Natural killer cell (primary cell): ENCODE measurements around the gene SF3B3. TPM values are rescaled to one million over a fixed set of nuclear protein-coding genes. Genes with fewer than 3 reads are reported as not detected.

Source experiments
- ATAC-seq, 3 donors: fragments of 150-1000 bp in 2 of 3; fragments of 200-7000 bp in 1 of 3; cut with Tn5 transposase; 1 replicate in 1 of 3; 2 replicates in 2 of 3; pipeline ENCODE4 v1.10.0; 2021; ENCODE audit warnings: mild to moderate bottlenecking in 2 of 3, moderate library complexity in 2 of 3
- DNase-seq, 2 donors: peaks; one replicate each; pipeline versions ENCODE4 v3.0.0 to v3.0.0-alpha.2; 2013 to 2021; ENCODE audit warnings: mixed read lengths in 1 of 2
- H3K27ac ChIP-seq: one replicate; pipeline ENCODE4 v1.5.1; 2013; ENCODE audit warnings: mild to moderate bottlenecking, low read length
- H3K27me3 ChIP-seq: one replicate; pipeline ENCODE4 v1.6.1; 2013; ENCODE audit warnings: low read length; ENCODE audit not compliant: control insufficient read depth, insufficient read depth
- H3K36me3 ChIP-seq: one replicate; pipeline ENCODE4 v1.6.1; 2013; ENCODE audit warnings: low read length; ENCODE audit not compliant: control insufficient read depth, insufficient read depth
- H3K4me1 ChIP-seq: one replicate; pipeline ENCODE4 v1.6.1; 2013; ENCODE audit warnings: low read length; ENCODE audit not compliant: control insufficient read depth, insufficient read depth
- H3K4me3 ChIP-seq: one replicate; pipeline ENCODE4 v1.5.1; 2013; ENCODE audit warnings: low read length
- H3K9me3 ChIP-seq: one replicate; pipeline ENCODE4 v1.6.1; 2013; ENCODE audit warnings: low read length; ENCODE audit not compliant: control insufficient read depth, insufficient read depth
- H3K27ac Mint-ChIP-seq, 2 donors: one replicate each; pipeline ENCODE4 v1.8.0; 2022; ENCODE audit warnings: mild to moderate bottlenecking in 2 of 2, mixed read lengths in 2 of 2, moderate library complexity in 1 of 2
- H3K27me3 Mint-ChIP-seq, 2 donors: one replicate each; pipeline ENCODE4 v1.8.0; 2022; ENCODE audit warnings: low read depth in 2 of 2, mixed read lengths in 2 of 2
- H3K36me3 Mint-ChIP-seq: one replicate; pipeline ENCODE4 v1.8.0; 2022; ENCODE audit warnings: mixed read lengths
- H3K4me1 Mint-ChIP-seq, 2 donors: one replicate each; pipeline ENCODE4 v1.8.0; 2022; ENCODE audit warnings: mixed read lengths in 2 of 2
- H3K4me3 Mint-ChIP-seq: one replicate; pipeline ENCODE4 v1.8.0; 2022; ENCODE audit warnings: mild to moderate bottlenecking, moderate library complexity, mixed read lengths
- H3K9me3 Mint-ChIP-seq, 2 donors: one replicate each; pipeline ENCODE4 v1.8.0; 2022; ENCODE audit warnings: mixed read lengths in 2 of 2
- WGBS: methylation state at CpG from one replicate; pipeline ENCODE4 v1.1.7; 2013; ENCODE audit warnings: missing lambda C conversion rate; ENCODE audit not compliant: insufficient coverage; 5-methylcytosine and 5-hydroxymethylcytosine counted together
- intact Hi-C: fragments of 100-400 bp; cut with micrococcal nuclease; formaldehyde crosslinking; loops from one replicate; pipeline ENCODE4 v1.14.2; 2022
- total RNA-seq, 4 donors: library from RNA; stranded (reverse); fragments of 120-200 nt in 1 of 4; gene quantifications; one replicate each; pipeline versions ENCODE4 v1.2.3 to v1.2.4, GENCODE V29; 2013 to 2022
- TF ChIP-seq, protein P1 (sequence below): fragments of 200-600 bp; IDR thresholded peaks from one replicate; pipeline ENCODE4 v1.8.0; 2022; ENCODE audit warnings: antibody characterized with exemption

The SF3B3 gene
- total RNA-seq, 3 donors from 2014 or later (not counting 1 experiment from before 2014, with no cell fraction given): 164 to 220 (median 173) TPM

DNA sequence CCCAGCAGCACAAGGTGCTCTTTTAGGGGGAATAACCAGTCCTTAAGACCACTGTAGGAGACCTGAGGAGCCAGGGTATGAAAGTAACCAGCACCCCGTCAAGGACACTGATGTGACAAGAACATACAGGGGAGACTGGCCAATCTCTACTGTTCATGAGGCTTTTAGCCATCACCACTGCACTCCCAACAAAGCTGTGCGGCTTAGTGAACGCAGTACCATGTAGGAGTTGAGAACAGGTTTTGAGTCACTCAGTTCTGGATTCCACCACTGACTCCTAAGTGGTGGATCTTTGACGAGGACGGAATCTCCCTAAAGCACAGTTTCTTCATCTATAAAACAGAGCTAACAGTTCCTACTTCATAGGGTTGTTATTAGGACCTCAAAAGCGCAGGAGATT is 27.1 kb upstream of the SF3B3 start:
- intact Hi-C loops: no loop called here
- Histone ChIP-seq H3K27ac (no peak overlapping the region), H3K9me3 (no peaks in the 10 kb centered on the region), H3K4me1 (no peaks in the 10 kb centered on the region), H3K27me3 (no peaks in the 10 kb centered on the region), H3K36me3 (peaks cover 58% of the 10 kb centered on the region), H3K4me3 (no peak overlapping the region)
- 95% methylated on average over 6 of the region's 6 CpGs for WGBS
- H3K9me3 Mint-ChIP-seq: no peaks in the 10 kb centered on the region
- ATAC-seq (no peak), DNase-seq (no peak)
- no peaks in the 10 kb centered on the region for H3K4me1 Mint-ChIP-seq
- TF ChIP-seq, protein P1, sequence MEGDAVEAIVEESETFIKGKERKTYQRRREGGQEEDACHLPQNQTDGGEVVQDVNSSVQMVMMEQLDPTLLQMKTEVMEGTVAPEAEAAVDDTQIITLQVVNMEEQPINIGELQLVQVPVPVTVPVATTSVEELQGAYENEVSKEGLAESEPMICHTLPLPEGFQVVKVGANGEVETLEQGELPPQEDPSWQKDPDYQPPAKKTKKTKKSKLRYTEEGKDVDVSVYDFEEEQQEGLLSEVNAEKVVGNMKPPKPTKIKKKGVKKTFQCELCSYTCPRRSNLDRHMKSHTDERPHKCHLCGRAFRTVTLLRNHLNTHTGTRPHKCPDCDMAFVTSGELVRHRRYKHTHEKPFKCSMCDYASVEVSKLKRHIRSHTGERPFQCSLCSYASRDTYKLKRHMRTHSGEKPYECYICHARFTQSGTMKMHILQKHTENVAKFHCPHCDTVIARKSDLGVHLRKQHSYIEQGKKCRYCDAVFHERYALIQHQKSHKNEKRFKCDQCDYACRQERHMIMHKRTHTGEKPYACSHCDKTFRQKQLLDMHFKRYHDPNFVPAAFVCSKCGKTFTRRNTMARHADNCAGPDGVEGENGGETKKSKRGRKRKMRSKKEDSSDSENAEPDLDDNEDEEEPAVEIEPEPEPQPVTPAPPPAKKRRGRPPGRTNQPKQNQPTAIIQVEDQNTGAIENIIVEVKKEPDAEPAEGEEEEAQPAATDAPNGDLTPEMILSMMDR: no peak
- no peaks in the 10 kb centered on the region for H3K36me3 Mint-ChIP-seq
- H3K27me3 Mint-ChIP-seq: no peaks in the 10 kb centered on the region
- no peak overlapping the region for H3K27ac Mint-ChIP-seq
- no peak overlapping the region for H3K4me3 Mint-ChIP-seq

DNA sequence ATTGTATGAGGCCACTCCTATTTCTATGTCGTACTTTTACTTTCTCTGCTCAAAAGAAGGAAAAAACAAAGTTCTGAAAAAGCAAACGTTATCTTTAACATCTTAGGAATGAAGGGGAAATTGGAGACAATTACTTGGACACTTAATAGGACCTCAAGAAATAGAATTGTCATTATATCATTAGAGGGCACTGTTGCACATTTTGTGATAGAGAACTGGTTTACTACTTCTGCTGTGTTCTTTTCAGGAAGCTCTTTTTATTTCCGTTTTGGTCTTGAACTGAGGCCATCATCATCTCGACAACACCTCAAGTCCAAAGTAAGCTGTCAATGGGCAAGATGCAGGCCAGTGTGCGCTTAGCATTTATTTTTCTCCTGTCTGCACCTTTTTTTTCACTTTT is 14.9 kb upstream of the SF3B3 start:
- peaks cover 8% of the 10 kb centered on the region for H3K36me3 Mint-ChIP-seq
- H3K27me3 Mint-ChIP-seq: no peaks in the 10 kb centered on the region

DNA sequence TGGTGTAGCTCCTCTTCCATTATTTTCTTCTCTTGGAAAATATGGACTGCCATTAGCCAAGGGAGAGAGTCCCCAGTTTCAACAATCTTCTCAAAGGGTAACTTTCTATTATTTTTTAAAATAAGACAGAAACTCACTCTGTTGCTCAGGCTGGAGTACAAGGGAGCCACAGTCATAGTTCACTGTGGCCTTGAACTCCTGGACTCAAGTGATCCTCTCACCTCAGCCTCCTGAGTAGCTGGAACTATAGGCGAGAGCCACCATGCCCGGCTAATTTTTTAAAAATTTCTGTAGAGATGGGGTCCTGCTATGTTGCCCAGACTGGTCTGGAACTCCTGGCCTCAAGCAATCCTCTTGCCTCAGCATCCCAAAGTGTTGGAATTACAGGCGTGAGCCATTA is 13.4 kb upstream of the SF3B3 start:
- TF ChIP-seq, protein P1: no peak
- Mint-ChIP-seq H3K9me3 (no peaks in the 10 kb centered on the region), H3K36me3 (peaks cover 8% of the 10 kb centered on the region), H3K27me3 (no peaks in the 10 kb centered on the region), H3K4me1 (peaks cover 8% of the 10 kb centered on the region in 2 donors), H3K4me3 (no peak overlapping the region), H3K27ac (peak overlapping the region in 1 of 2 donors; percentile 79)
- H3K27me3 ChIP-seq: no peaks in the 10 kb centered on the region
- no peaks in the 10 kb centered on the region for H3K9me3 ChIP-seq
- intact Hi-C loops: loop anchor here (1.0 kb wide), 1 partner anchor 40 kb away; no protein-coding TSS in a partner anchor
- no peak for DNase-seq
- ATAC-seq: no peak
- no peak overlapping the region for H3K4me3 ChIP-seq
- H3K27ac ChIP-seq: no peak overlapping the region
- 100% methylated on average over 3 of the region's 3 CpGs for WGBS
- peaks cover 68% of the 10 kb centered on the region for H3K36me3 ChIP-seq
- no peaks in the 10 kb centered on the region for H3K4me1 ChIP-seq

More for the DNA sequence above, 14.9 kb upstream of the SF3B3 start:
- Mint-ChIP-seq H3K4me1 (peaks cover 8% of the 10 kb centered on the region in 2 donors), H3K27ac (peak overlapping the region; percentile 46 to 79), H3K4me3 (no peak overlapping the region), H3K9me3 (no peaks in the 10 kb centered on the region)
- H3K9me3 ChIP-seq: no peaks in the 10 kb centered on the region
- intact Hi-C loops: no loop called here
- WGBS: 19% methylated on average over 3 of the region's 5 CpGs
- no peak overlapping the region for H3K4me3 ChIP-seq
- H3K4me1 ChIP-seq: no peaks in the 10 kb centered on the region
- DNase-seq (peak in 1 of 2 donors; percentile 51), ATAC-seq (peak in 2 of 3 donors; percentile 40 to 46)
- TF ChIP-seq, protein P1: no peak
- peaks cover 54% of the 10 kb centered on the region for H3K36me3 ChIP-seq
- H3K27ac ChIP-seq: no peak overlapping the region
- no peaks in the 10 kb centered on the region for H3K27me3 ChIP-seq

DNA sequence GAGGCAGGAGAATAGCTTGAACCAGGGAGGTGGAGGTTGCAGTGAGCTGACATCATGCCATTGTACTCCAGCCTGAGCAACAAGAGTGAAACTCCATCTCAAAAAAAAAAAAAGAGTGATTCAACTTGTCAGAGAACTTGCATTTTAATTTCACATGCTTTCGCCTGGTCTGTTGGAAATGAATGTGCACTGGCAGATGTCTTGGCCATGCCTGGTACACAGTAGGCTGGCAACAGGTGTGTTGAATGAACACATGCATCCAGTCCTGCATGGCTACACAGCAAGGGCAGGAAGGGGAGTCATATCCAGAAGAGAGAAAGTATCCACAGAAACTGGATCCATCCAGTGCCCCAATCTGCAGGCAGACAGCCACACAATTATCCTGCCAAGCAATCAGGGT is 11.8 kb upstream of the SF3B3 start:
- Mint-ChIP-seq H3K36me3 (peaks cover 8% of the 10 kb centered on the region), H3K27ac (no peak overlapping the region)

More for the DNA sequence above, 11.8 kb upstream of the SF3B3 start:
- intact Hi-C loops: no loop called here
- H3K27ac ChIP-seq: no peak overlapping the region
- 100% methylated on average over 1 of the region's 1 CpG for WGBS
- H3K4me1 ChIP-seq: no peaks in the 10 kb centered on the region
- DNase-seq: no peak
- H3K27me3 Mint-ChIP-seq: no peaks in the 10 kb centered on the region
- H3K4me3 ChIP-seq: no peak overlapping the region
- H3K27me3 ChIP-seq: no peaks in the 10 kb centered on the region
- no peaks in the 10 kb centered on the region for H3K9me3 ChIP-seq
- no peak overlapping the region for H3K4me3 Mint-ChIP-seq
- H3K9me3 Mint-ChIP-seq: no peaks in the 10 kb centered on the region
- TF ChIP-seq, protein P1: no peak
- peaks cover 8% of the 10 kb centered on the region in 2 donors for H3K4me1 Mint-ChIP-seq
- H3K36me3 ChIP-seq: peaks cover 78% of the 10 kb centered on the region
- ATAC-seq: no peak
